ACC112 (cell line): ENCODE results near the gene PRKCSH.

Experiments
- H2AFZ ChIP-seq: fragments of 200-600 bp; sonication (generic); one replicate; pipeline ENCODE4 v1.6.0; 2017; ENCODE audit warnings: antibody characterized with exemption, low read length; ENCODE audit not compliant: unreplicated experiment
- H3K27ac ChIP-seq: fragments of 200-600 bp; sonication (generic); 2 replicates; pipeline ENCODE4 v1.5.1; 2014; ENCODE audit warnings: low read depth, mild to moderate bottlenecking, antibody characterized with exemption, low read length, moderate library complexity
- H3K27me3 ChIP-seq: fragments of 200-600 bp; sonication (generic); 2 replicates; pipeline ENCODE4 v1.6.1; 2014; ENCODE audit warnings: mild to moderate bottlenecking, antibody characterized with exemption, low read length, moderate library complexity, mixed read lengths; ENCODE audit not compliant: insufficient read depth
- H3K36me3 ChIP-seq: fragments of 200-600 bp; sonication (generic); 2 replicates; pipeline ENCODE4 v1.6.1; 2016; ENCODE audit warnings: mild to moderate bottlenecking, antibody characterized with exemption, low read length, moderate library complexity, mixed read lengths; ENCODE audit not compliant: insufficient read depth
- H3K4me1 ChIP-seq: fragments of 200-600 bp; sonication (generic); one replicate; pipeline ENCODE4 v1.6.1; 2016; ENCODE audit warnings: low read length, mixed read lengths; ENCODE audit not compliant: insufficient read depth, unreplicated experiment, control insufficient read depth
- H3K4me3 ChIP-seq: fragments of 200-600 bp; sonication (generic); 2 replicates; pipeline ENCODE4 v1.5.1; 2014; ENCODE audit warnings: mild to moderate bottlenecking, low read depth, low read length
- H3K79me2 ChIP-seq: fragments of 200-600 bp; sonication (generic); one replicate; pipeline ENCODE4 v1.6.0; 2016; ENCODE audit warnings: low read length; ENCODE audit not compliant: control insufficient read depth, unreplicated experiment, insufficient read depth

The PRKCSH gene

GRCh38 chr19:11494634-11495285, 59.3 kb downstream of the PRKCSH start:
- Histone ChIP-seq H3K4me1 (no peaks in the 10 kb centered on the region), H2AFZ (no peak overlapping the region), H3K79me2 (no peaks in the 10 kb centered on the region), H3K4me3 (no peak overlapping the region), H3K27me3 (no peaks in the 10 kb centered on the region), H3K27ac (no peak overlapping the region), H3K36me3 (no peaks in the 10 kb centered on the region)

GRCh38 chr19:11495481-11495880, 60.0 kb downstream of the PRKCSH start:
- Histone ChIP-seq H3K36me3 (no peaks in the 10 kb centered on the region), H3K4me1 (no peaks in the 10 kb centered on the region), H3K79me2 (no peaks in the 10 kb centered on the region), H3K4me3 (no peak overlapping the region), H3K27ac (no peak overlapping the region), H3K27me3 (no peaks in the 10 kb centered on the region), H2AFZ (no peak overlapping the region)

- no peaks in the 10 kb centered on the region for H3K79me2 ChIP-seq
- H2AFZ ChIP-seq = no peak overlapping the region
- no peaks in the 10 kb centered on the region for H3K36me3 ChIP-seq
- no peak overlapping the region for H3K4me3 ChIP-seq
- no peaks in the 10 kb centered on the region for H3K4me1 ChIP-seq
- no peaks in the 10 kb centered on the region for H3K27me3 ChIP-seq
- no peak overlapping the region for H3K27ac ChIP-seq
These were observed 60.5 kb downstream of the PRKCSH start for GRCh38 chr19:11495885-11496284.

- Histone ChIP-seq H3K36me3 (no peaks in the 10 kb centered on the region), H3K27me3 (no peaks in the 10 kb centered on the region), H2AFZ (no peak overlapping the region), H3K27ac (no peak overlapping the region), H3K4me3 (no peak overlapping the region), H3K79me2 (no peaks in the 10 kb centered on the region), H3K4me1 (no peaks in the 10 kb centered on the region)
These were observed 61.1 kb downstream of the PRKCSH start for GRCh38 chr19:11496391-11497163.

- Histone ChIP-seq H3K4me1 (no peaks in the 10 kb centered on the region), H3K27me3 (no peaks in the 10 kb centered on the region), H3K79me2 (no peaks in the 10 kb centered on the region), H3K27ac (no peak overlapping the region), H3K4me3 (no peak overlapping the region), H3K36me3 (no peaks in the 10 kb centered on the region), H2AFZ (no peak overlapping the region)
These were observed 63.8 kb downstream of the PRKCSH start for GRCh38 chr19:11499220-11499726.

GRCh38 chr19:11499890-11500420, 64.5 kb downstream of the PRKCSH start:
- H2AFZ ChIP-seq = no peak overlapping the region
- H3K4me1 ChIP-seq = no peaks in the 10 kb centered on the region
- H3K4me3 ChIP-seq = no peak overlapping the region
- H3K27ac ChIP-seq = no peak overlapping the region
- no peaks in the 10 kb centered on the region for H3K27me3 ChIP-seq
- H3K36me3 ChIP-seq = no peaks in the 10 kb centered on the region
- peaks cover 3% of the 10 kb centered on the region for H3K79me2 ChIP-seq
